Activated CD8-positive, alpha-beta memory T cell treated with anti-CD3 and anti-CD28 coated beads for 36 hours (primary cell): Measurements from ENCODE around the gene GEMIN2. TPM values are rescaled to one million over a fixed set of nuclear protein-coding genes. Genes with fewer than 3 reads are reported as not detected.
"Not testable (repeated sequence)": the region's sequence is repeated elsewhere in the genome, so short reads cannot be mapped to it uniquely, and the experiment has no call there.

Source experiments
- CTCF ChIA-PET: fragments of 350-600 bp; sonication (Branson Sonifier 250); formaldehyde crosslinking; loops from one replicate; lab custom pipeline; 2021; ENCODE audit warnings: antibody characterized with exemption; lab: Charles Lee
- POLR2A ChIA-PET: fragments of 350-600 bp; sonication (Branson Sonifier 250); formaldehyde crosslinking; loops from one replicate; lab custom pipeline; 2021; ENCODE audit warnings: antibody characterized with exemption; lab: Charles Lee
- total RNA-seq, 2 experiments: library from RNA; stranded (reverse); gene quantifications; one replicate each; pipeline ENCODE4 v1.2.3, GENCODE V29; 2021

The GEMIN2 gene
- total RNA-seq, 2 experiments from 2014 or later: 18.3 to 21.3 TPM

GRCh38 chr14:39104078-39104801 is 9.9 kb upstream of the GEMIN2 start:
- ChIA-PET CTCF (interaction anchor here (0.7 to 1.4 kb wide), 2 partner anchors 9 to 278 kb away, joined by 3 to 4 read pairs; no protein-coding TSS in a partner anchor), POLR2A (interaction anchor here (0.6 to 1.5 kb wide), 2 partner anchors 11 to 328 kb away, joined by 3 to 12 read pairs; partner anchors contain the start of gene FBXO33)

- ChIA-PET POLR2A (interaction anchor here (1.0 kb wide), 1 partner anchor 63 kb away, joined by 3 read pairs; the partner anchor contains the start of gene TRAPPC6B), CTCF (interaction anchor here (0.6 kb wide), 1 partner anchor 106 kb away, joined by 3 read pairs; no protein-coding TSS in a partner anchor)
These were observed 6.5 kb upstream of the GEMIN2 start for GRCh38 chr14:39107591-39107996.

- POLR2A ChIA-PET: no interaction called here
These were observed 5.3 kb upstream of the GEMIN2 start for GRCh38 chr14:39108791-39109190.

GRCh38 chr14:39109893-39110715 is 4.0 kb upstream of the GEMIN2 start:
- POLR2A ChIA-PET: interaction anchor here (0.7 kb wide), 1 partner anchor 65 kb away, joined by 3 read pairs; the partner anchor contains the start of gene PNN
- CTCF ChIA-PET: no interaction called here

More at GRCh38 chr14:39108791-39109190, 5.3 kb upstream of the GEMIN2 start:
- CTCF ChIA-PET: no interaction called here

GRCh38 chr14:39113685-39114072 is 444 bp upstream of the GEMIN2 start:
- POLR2A ChIA-PET: interaction anchor here (1.2 to 1.9 kb wide), 4 partner anchors 11 to 318 kb away, joined by 7 to 20 read pairs (median 12); partner anchors contain the start of genes FBXO33, SEC23A and TRAPPC6B

GRCh38 chr14:39122330-39123138 is 8.4 kb downstream of the GEMIN2 start:
- POLR2A ChIA-PET: no interaction called here
- CTCF ChIA-PET: no interaction called here

More at GRCh38 chr14:39113685-39114072, 444 bp upstream of the GEMIN2 start:
- CTCF ChIA-PET: interaction anchor here (0.8 to 1.5 kb wide), 4 partner anchors 10 to 57 kb away, joined by 3 read pairs; partner anchors contain the start of genes SEC23A and TRAPPC6B

- CTCF ChIA-PET, POLR2A ChIA-PET: not testable (repeated sequence)
These were observed 23.7 kb downstream of the GEMIN2 start for GRCh38 chr14:39137835-39138234.

GRCh38 chr14:39138440-39138839 is 24.3 kb downstream of the GEMIN2 start:
- ChIA-PET POLR2A (no interaction called here), CTCF (no interaction called here)

- ChIA-PET CTCF (interaction anchor here (0.6 kb wide), 1 partner anchor 10 kb away, joined by 3 read pairs; no protein-coding TSS in a partner anchor), POLR2A (no interaction called here)
These were observed 26.0 kb downstream of the GEMIN2 start for GRCh38 chr14:39140170-39140569.

- CTCF ChIA-PET, POLR2A ChIA-PET: not testable (repeated sequence)
These were observed 27.5 kb downstream of the GEMIN2 start for GRCh38 chr14:39141623-39142022.

GRCh38 chr14:39143226-39143625 is 29.1 kb downstream of the GEMIN2 start:
- POLR2A ChIA-PET, CTCF ChIA-PET: not testable (repeated sequence)

- CTCF ChIA-PET: no interaction called here
- POLR2A ChIA-PET: no interaction called here
These were observed 31.3 kb downstream of the GEMIN2 start for GRCh38 chr14:39145266-39145966.

- POLR2A ChIA-PET: no interaction called here
These were observed 40.6 kb downstream of the GEMIN2 start for GRCh38 chr14:39154594-39155189.

GRCh38 chr14:39157491-39157890 is 43.4 kb downstream of the GEMIN2 start:
- POLR2A ChIA-PET: no interaction called here
- CTCF ChIA-PET: no interaction called here

More at GRCh38 chr14:39154594-39155189, 40.6 kb downstream of the GEMIN2 start:
- CTCF ChIA-PET: no interaction called here

- ChIA-PET POLR2A (no interaction called here), CTCF (no interaction called here)
These were observed 44.2 kb downstream of the GEMIN2 start for GRCh38 chr14:39158222-39158858.

- ChIA-PET POLR2A (interaction anchor here (0.8 kb wide), 1 partner anchor 10 kb away, joined by 3 read pairs; the partner anchor contains the start of gene TRAPPC6B), CTCF (no interaction called here)
These were observed 46.4 kb downstream of the GEMIN2 start for GRCh38 chr14:39160494-39160893.

- POLR2A ChIA-PET: not testable (repeated sequence)
- CTCF ChIA-PET: interaction anchor here (0.6 kb wide), 1 partner anchor 37 kb away, joined by 3 read pairs; no protein-coding TSS in a partner anchor
These were observed 53.7 kb downstream of the GEMIN2 start for GRCh38 chr14:39167797-39168320.
